Sigmoid colon (tissue), 3 donors: ENCODE measurements around the gene NAT14.

Source experiments
- CTCF ChIP-seq, 4 experiments: fragments of 450-650 bp in 3 of 4; fragments of 200-600 bp in 1 of 4; IDR thresholded peaks; one replicate each; pipeline ENCODE4 v1.5.1; 2016 to 2019; ENCODE audit warnings: antibody characterized with exemption in 4 of 4, mild to moderate bottlenecking in 3 of 4, moderate library complexity in 2 of 4
- POLR2A ChIP-seq, 2 donors: fragments of 450-650 bp; IDR thresholded peaks; one replicate each; pipeline ENCODE4 v1.6.1; 2016; ENCODE audit warnings: antibody characterized with exemption in 2 of 2, mild to moderate bottlenecking in 2 of 2, moderate library complexity in 2 of 2

GRCh38 chr19:55520691-55521292 is 35.8 kb downstream of the NAT14 start:
- TF ChIP-seq CTCF (IDR thresholded peaks at IDR 0.05) (no peak), POLR2A (IDR thresholded peaks at IDR 0.05) (no peak)
